GM12892 (cell line): ENCODE measurements around the gene CDKN2AIP.

Source experiments
- POLR2A ChIP-seq: IDR thresholded peaks from 2 replicates; pipeline ENCODE4 v1.6.1; 2011; ENCODE audit warnings: low read depth, low read length, control low read depth
- POLR2AphosphoS5 ChIP-seq: IDR thresholded peaks from 2 replicates; pipeline ENCODE4 v1.6.1; 2011; ENCODE audit warnings: low read depth, low read length, control low read depth

DNA sequence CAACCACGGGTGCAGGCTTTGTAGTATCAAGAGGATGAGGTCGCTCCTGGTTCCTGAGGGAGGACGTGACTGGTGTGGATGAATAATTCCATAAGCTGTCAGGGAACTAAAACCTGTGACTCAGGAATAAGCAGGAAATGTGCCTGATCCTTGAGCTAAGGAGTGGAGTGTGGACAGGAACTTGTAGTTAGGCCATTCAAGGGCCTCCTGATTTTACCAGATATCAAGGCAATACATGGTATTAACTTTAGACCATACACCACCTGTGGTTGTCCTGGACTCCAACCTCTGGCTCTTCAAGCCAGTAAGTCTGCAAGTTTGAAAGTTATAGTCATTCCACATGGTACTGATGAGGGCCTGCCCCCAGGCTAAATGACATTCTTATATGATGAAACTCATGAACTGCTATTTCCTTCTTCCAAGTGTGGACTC is 48.4 kb downstream of the CDKN2AIP start:
- TF ChIP-seq POLR2AphosphoS5 (no peak), POLR2A (no peak)
